Measurements from ENCODE around the gene CACNA1D. TPM values are rescaled to one million over a fixed set of nuclear protein-coding genes. Genes with fewer than 3 reads are reported as not detected.

The CACNA1D gene
- total RNA-seq, 3 donors from 2014 or later: 0.96 to 50.3 (median 32.1) TPM

GRCh38 chr3:53765753-53766152 lies 271.3 kb downstream of the CACNA1D start:
- Histone ChIP-seq H3K4me3 (no peak overlapping the region), H3K27me3 (no peaks in the 10 kb centered on the region), H3K27ac (no peak overlapping the region), H3K9me3 (no peaks in the 10 kb centered on the region), H3K4me1 (no peaks in the 10 kb centered on the region), H3K36me3 (no peaks in the 10 kb centered on the region)
- no peak for DNase-seq (ENCODE audit: low spot score in 2 of 2)
- intact Hi-C loops (cut with DNase I; ENCODE audit: low total_unique reads): no loop called here
- TF ChIP-seq POLR2A (IDR thresholded peaks at IDR 0.05): no peak
- TF ChIP-seq CTCF (IDR thresholded peaks at IDR 0.05): no peak
- TF ChIP-seq POLR2AphosphoS5 (IDR thresholded peaks at IDR 0.05): no peak

DNA sequence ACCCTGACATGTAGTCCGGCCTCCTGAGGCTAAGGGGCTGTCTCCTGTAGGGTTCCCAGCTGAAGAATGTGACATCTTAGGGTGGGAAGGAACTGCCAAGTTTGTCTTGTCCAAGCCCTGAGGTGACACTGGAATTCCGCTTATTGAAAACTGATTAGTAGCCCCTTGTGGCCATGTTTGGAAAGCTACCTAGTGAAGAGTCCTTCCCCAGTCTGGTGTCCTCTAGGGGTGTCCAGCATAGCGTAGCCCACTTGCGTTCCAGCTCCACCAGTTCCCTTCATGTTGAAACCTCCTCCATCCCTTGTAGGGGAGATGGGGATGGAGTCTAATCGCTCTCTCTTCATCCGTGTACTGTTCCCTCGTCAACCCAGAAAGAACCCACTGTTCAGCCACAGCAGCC lies 272.3 kb downstream of the CACNA1D start:
- no peaks in the 10 kb centered on the region for H3K27me3 ChIP-seq
- no peaks in the 10 kb centered on the region for H3K9me3 ChIP-seq
- no peak overlapping the region for H3K27ac ChIP-seq
- no peaks in the 10 kb centered on the region for H3K4me1 ChIP-seq
- TF ChIP-seq POLR2A (IDR thresholded peaks at IDR 0.05) (no peak), CTCF (IDR thresholded peaks at IDR 0.05) (no peak), POLR2AphosphoS5 (IDR thresholded peaks at IDR 0.05) (no peak)
- no peak overlapping the region for H3K4me3 ChIP-seq
- intact Hi-C loops (cut with DNase I; ENCODE audit: low total_unique reads): no loop called here
- DNase-seq (ENCODE audit: low spot score in 2 of 2): no peak
- no peaks in the 10 kb centered on the region for H3K36me3 ChIP-seq

DNA sequence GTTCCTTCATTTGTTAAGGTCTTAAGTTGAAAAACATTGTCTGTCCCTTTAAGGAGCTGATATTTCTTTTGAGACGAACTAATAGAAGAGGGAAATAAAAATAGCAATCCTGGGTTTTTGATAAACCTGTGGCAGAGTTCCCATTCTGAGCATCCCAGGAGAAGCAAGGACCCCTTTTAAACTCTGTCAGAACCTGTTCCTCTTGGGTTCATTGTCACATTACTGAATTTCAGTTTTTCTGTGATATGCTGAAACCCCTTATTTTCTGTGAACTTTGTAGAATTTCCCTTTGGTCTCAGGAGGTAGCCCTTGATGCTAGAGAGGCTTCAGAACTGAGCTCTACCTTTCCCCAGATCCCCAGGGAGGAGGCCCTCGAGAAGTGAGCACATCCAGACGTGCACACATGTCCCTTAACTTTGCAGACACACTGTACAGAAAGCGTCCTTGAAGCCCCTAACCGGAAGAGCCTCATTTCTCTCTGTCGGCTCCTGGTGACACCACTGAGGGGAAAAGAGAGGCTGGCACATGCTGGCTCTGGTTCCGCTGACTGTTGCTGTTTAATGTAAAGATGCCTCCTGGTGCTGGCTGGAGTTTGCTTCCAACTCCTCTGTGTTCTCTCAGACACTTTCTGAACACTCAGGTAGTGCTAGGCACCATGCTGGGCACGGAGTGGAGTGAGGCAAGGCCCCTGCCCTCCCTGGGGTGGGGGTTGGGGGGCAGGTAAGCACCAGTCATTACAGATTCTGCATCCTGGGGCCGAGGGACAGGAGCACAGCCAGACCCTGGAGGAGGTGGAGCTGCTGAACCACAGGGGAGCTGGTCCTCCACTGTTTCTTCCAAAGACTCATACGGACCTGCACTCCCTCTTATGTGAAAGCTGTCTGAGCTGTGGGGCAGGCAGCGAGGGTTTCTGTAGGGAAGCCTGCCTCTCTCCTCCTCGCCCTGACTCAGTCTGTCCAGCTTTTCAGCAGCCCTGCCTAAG lies 274.4 kb downstream of the CACNA1D start:
- H3K9me3 ChIP-seq: no peaks in the 10 kb centered on the region
- H3K4me3 ChIP-seq: no peak overlapping the region
- no peak overlapping the region for H3K27ac ChIP-seq
- H3K4me1 ChIP-seq: peaks cover 0 to 3% of the 10 kb centered on the region in 2 donors
- TF ChIP-seq POLR2A (IDR thresholded peaks at IDR 0.05): no peak
- TF ChIP-seq CTCF (IDR thresholded peaks at IDR 0.05): no peak
- TF ChIP-seq POLR2AphosphoS5 (IDR thresholded peaks at IDR 0.05): no peak
- intact Hi-C loops (cut with DNase I; ENCODE audit: low total_unique reads): no loop called here
- H3K36me3 ChIP-seq: no peaks in the 10 kb centered on the region
- no peak for DNase-seq (ENCODE audit: low spot score in 2 of 2)
- no peaks in the 10 kb centered on the region for H3K27me3 ChIP-seq

DNA sequence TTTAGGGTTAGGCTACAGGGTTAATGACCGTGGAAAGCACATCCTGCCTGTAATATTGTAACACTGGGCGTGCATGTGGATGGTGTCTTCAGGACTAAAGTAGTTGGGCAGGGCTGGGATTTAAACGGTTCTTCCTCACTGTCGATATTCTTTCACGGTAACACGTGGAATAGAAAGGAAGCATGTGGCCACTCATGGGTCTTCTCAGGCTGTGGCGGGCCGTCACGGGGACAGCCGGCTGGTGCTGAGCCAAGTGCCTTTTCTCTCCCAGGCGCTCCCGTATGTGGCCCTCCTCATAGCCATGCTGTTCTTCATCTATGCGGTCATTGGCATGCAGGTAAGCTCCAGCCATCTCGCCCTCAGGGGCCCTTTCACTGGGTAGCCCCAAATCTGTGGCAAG lies 278.2 kb downstream of the CACNA1D start:
- Histone ChIP-seq H3K36me3 (no peaks in the 10 kb centered on the region), H3K4me1 (peaks cover 0 to 3% of the 10 kb centered on the region in 2 donors), H3K27me3 (no peaks in the 10 kb centered on the region), H3K27ac (peak overlapping the region in 1 of 2 donors; percentile 72), H3K4me3 (no peak overlapping the region), H3K9me3 (no peaks in the 10 kb centered on the region)
- DNase-seq (ENCODE audit: low spot score in 2 of 2): no peak
- no peak for TF ChIP-seq POLR2AphosphoS5 (IDR thresholded peaks at IDR 0.05)
- no peak for TF ChIP-seq POLR2A (IDR thresholded peaks at IDR 0.05)
- no peak for TF ChIP-seq CTCF (IDR thresholded peaks at IDR 0.05)
- intact Hi-C loops (cut with DNase I; ENCODE audit: low total_unique reads): no loop called here

- intact Hi-C loops (cut with DNase I; ENCODE audit: low total_unique reads): no loop called here
- DNase-seq (ENCODE audit: low spot score in 2 of 2): no peak
- H3K27me3 ChIP-seq: no peaks in the 10 kb centered on the region
- peaks cover 0 to 3% of the 10 kb centered on the region in 2 donors for H3K4me1 ChIP-seq
- H3K36me3 ChIP-seq: no peaks in the 10 kb centered on the region
- TF ChIP-seq POLR2A (IDR thresholded peaks at IDR 0.05): no peak
- TF ChIP-seq CTCF (IDR thresholded peaks at IDR 0.05): no peak
- no peak for TF ChIP-seq POLR2AphosphoS5 (IDR thresholded peaks at IDR 0.05)
- peak overlapping the region in 1 of 2 donors; percentile 72 for H3K27ac ChIP-seq
- no peak overlapping the region for H3K4me3 ChIP-seq
- H3K9me3 ChIP-seq: no peaks in the 10 kb centered on the region
Measured at GRCh38 chr3:53773021-53773436, 278.6 kb downstream of the CACNA1D start.
